HG02884 (cell line): ENCODE results near the gene SPTAN1.
"Not testable (repeated sequence)": the region's sequence is repeated elsewhere in the genome, so short reads cannot be mapped to it uniquely, and the experiment has no call there.

Source experiments
- ATAC-seq: cut with Tn5 transposase; IDR thresholded peaks from one replicate; pipeline ENCODE4 v1.9.1; 2021; ENCODE audit warnings: mild to moderate bottlenecking, moderate library complexity; ENCODE audit not compliant: unreplicated experiment

SPTAN1 gene

GRCh38 chr9:128552153-128552743 lies at the start of gene SPTAN1:
TSS of gene SPTAN1 (plus strand) at chr9:128552587. CDS start at chr9:128566741, 14,154 bp downstream.
- peak; percentile 61 for ATAC-seq

- not testable (repeated sequence) for ATAC-seq
These were observed 49.0 kb upstream of the SPTAN1 start for GRCh38 chr9:128503415-128503825.

GRCh38 chr9:128503870-128504269 lies 48.5 kb upstream of the SPTAN1 start:
- ATAC-seq, result no peak

DNA sequence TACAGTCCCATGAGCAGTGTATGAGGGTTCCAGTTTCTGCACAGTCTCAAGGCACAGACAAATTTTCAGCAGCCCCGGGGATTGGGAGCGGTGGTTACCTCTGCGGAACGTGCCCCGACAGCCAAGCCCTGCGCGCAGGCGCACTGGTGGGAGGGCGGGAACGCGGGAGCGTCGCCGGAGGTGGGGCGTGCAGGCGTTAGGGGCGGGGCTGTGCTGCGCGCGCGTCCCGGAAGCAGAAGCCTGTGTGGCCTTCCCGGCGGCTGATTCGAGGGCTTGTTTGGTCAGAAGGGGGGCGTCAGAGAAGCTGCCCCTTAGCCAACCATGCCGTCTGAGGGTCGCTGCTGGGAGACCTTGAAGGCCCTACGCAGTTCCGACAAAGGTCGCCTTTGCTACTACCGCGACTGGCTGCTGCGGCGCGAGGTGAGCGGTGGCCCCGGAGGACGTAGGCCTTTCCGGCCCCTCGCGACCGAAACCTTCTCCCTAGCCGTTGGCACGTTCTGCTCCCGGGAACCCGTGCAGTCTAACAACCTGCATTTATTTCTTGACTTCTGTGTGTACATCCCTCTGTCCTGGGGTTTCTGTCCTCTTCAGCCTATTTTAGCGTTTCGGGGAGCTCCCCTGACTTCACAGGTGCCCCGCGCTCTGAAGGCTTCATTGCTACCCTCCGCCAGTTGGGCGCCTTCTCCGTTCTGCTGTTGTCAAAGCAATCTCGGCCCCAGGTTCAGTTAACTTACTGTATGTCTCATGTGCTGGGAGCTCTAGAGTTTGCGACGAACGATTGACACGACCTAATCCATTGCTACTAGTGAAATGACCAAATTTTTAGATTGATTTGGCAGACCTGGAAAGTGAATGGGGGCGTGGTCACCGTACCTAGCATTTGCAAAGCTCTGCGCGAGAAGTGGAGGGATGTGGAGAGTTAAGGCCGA lies 47.6 kb upstream of the SPTAN1 start, which contains the start of gene GLE1:
GLE1 (plus strand) TSS at position 235 of the 929 bp plus-strand sequence; CDS start at position 322, 87 bp downstream.
- ATAC-seq, result peak; percentile 77

GRCh38 chr9:128505414-128505765 lies 47.0 kb upstream of the SPTAN1 start:
- ATAC-seq, result no peak

- not testable (repeated sequence) for ATAC-seq
These were observed 46.5 kb upstream of the SPTAN1 start for GRCh38 chr9:128505906-128506305.

DNA sequence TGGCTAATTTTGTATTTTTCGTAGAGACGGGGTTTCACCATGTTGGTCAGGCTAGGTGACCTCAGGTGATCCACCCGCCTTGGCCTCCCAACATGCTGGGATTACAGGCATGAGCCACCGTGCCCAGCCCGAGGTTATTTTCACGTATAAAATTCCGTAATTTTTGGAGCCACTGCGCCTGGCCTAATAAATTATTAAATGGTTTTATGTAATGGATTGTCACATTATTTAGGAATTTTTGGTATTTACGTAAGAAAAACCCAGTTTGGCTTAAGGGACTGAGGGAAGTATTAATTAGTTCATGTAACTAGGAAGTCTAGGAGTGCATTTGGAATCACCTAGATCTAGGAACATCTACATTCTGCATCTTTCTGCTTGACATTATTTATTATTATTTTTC lies 39.6 kb upstream of the SPTAN1 start:
- no peak for ATAC-seq

GRCh38 chr9:128521956-128522355 lies 30.4 kb upstream of the SPTAN1 start:
- no peak for ATAC-seq

DNA sequence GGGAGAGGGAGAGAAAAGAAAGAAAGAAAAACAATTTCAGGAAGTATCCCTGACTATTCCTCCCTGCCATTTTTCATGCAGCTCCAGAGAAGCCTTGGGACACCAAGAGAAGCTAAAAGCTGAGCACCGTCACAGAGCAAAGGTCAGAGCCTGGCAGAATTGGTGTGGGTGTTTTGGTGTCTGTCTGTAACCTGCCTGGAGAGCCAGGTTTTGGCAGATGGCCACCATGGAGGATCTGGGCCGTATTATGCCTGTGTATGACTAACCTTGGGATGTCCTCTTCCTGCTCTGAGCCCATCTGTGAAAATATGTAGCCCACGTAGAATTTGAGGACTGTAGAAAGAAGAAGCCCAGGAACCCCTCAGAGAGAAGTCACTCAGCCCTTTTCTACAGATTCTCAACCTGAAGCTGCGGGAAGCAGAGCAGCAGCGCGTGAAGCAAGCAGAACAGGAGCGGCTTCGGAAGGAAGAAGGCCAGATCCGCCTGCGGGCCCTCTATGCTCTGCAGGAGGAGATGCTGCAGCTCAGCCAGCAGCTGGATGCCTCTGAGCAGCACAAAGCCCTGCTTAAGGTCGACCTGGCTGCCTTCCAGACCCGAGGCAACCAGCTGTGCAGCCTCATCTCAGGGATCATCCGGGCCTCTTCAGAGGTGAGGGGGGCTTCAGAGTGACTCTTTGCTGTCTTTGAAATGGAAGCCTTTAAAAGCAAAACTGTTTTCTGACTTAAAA lies 29.0 kb upstream of the SPTAN1 start:
- ATAC-seq, result no peak

DNA sequence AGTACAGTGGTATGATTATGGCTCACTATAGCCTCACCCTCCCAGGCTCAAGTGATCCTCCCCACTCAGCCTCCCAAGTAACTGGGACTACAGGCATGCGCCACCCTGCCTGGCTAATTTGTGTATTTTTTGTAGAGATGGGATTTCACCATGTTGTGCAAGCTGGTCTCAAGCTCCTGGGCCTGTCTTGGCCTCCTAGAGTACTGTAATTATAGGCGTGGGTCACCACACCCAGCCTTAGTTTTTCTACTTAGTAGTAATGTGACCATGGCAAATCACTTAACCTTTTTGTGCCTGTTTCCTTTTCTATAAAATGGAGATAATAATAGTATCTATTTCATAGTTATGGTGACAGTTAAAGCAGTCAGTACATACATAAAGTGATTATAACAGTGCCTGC lies 25.7 kb upstream of the SPTAN1 start:
- no peak for ATAC-seq

GRCh38 chr9:128528445-128529160 lies 23.8 kb upstream of the SPTAN1 start:
- no peak for ATAC-seq

DNA sequence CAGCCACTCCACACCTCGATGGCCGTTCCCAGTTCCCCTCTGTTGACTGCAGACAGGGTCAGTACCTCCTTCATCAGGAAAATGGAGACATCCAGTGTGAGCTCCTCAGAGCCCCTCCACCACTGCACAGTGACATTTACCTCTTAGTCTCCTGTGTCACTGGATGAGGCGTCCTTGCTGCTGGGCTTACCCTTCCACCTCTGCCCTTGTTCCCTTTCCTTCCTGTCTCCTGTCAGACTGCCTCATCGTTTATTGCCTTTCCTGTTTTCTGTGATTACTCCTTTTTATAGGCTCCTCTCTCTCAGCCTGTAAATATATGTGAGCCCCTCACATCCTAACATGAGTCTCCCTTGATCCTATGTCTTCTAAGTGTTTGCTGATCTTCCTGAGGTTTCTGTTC lies 23.2 kb upstream of the SPTAN1 start:
- ATAC-seq, result no peak

DNA sequence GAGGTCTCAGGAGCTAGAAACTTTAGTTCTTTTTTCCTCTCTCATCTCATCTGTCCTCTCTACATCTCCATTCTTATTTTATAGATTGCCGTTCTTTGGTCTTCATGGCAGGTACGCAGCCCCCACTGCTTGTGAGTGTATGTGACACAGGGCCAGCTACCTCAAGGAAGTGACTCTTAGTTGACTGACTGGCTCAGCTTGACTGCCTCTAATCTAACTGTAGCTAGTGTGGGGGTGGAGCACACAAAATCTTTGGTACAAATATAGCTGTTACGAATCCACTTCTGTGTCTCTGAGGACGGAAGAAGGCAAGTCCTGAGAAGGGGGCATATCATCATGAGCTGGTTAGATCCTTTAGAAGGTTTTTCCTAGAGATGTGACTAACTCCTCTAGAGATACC lies 19.8 kb upstream of the SPTAN1 start:
- ATAC-seq, result no peak

GRCh38 chr9:128540634-128541360 lies 11.6 kb upstream of the SPTAN1 start:
- ATAC-seq, result no peak

DNA sequence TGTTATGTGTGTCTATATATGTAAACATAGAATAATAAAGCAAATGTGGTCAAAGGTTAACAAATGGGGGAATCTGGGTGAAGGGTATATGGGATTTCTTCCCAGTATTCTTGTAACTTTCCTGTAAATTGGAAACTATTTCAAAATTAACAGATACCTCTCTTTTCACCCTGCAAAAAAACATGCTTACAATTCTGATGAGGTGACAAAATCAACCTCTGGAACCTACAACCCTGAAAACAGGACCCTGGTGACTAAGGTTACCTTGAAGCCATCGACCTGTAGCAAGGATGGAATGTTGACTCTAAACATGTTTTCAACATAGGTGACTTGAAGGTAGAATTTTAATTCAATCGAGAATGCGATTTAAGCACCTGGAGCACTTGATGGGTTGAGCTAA lies 5.9 kb upstream of the SPTAN1 start:
- no peak for ATAC-seq

- no peak for ATAC-seq
These were observed 3.5 kb upstream of the SPTAN1 start for GRCh38 chr9:128548876-128549275.

DNA sequence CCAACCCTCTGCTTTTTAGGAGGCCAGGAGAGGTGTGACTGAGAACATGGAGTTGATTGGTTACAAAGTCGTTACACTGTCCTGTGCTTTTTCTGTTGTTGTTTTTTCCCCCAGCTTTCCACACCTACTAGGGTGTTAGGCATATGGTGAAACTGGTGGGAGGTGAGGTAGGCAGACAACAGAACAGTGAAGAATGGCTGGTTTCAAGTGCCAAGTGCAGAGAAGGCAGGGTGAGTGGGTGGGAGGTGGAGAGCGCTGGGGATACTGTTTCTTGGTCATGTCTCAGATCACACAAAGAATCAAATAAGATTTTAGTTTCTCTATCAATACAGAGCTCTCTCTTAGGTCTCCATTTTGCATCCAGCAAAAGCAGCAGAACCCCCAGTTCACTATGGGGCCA lies 2.2 kb upstream of the SPTAN1 start:
- ATAC-seq, result no peak

DNA sequence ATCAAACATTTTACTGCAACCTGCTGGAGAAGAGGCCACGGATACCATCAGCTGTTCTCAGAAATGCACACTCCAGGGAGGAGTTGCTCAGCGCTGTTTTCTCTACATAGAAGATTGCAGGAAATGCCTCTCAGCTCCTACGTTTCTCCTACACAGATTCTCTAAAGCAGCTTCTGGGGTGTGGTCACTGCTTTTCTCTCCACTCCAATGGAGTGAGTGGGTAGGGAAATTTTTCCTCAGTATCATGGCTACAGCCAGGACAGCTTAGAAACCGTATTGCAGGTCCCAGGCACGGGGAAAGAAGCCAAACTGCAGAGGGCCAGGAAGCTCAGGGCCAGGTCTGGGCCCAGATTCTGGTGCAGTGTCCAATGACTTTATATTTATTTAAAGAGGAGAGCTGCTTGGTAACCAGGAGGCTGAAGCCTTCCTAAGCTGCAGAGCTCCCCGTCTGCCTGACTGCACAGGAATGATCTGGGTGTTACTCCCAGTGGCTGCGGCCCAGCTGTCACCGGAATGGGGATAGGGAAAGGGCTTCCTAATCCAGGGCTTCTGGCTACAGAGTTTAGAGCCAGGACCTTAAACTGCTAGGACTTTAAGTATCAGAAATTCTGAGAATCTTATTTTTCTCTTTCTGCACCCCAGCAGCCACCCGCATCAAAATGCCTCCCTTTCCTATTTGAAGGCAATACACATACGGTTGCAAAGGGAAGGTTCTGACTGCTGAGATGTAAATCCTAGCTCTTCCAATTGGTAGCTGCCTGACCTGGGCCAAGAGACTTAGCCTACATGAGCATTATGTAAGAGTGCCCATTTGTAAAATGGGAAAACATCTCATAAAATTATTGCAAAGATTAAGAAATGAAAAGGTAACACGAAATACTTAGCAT lies 1.4 kb upstream of the SPTAN1 start:
- ATAC-seq, result no peak

DNA sequence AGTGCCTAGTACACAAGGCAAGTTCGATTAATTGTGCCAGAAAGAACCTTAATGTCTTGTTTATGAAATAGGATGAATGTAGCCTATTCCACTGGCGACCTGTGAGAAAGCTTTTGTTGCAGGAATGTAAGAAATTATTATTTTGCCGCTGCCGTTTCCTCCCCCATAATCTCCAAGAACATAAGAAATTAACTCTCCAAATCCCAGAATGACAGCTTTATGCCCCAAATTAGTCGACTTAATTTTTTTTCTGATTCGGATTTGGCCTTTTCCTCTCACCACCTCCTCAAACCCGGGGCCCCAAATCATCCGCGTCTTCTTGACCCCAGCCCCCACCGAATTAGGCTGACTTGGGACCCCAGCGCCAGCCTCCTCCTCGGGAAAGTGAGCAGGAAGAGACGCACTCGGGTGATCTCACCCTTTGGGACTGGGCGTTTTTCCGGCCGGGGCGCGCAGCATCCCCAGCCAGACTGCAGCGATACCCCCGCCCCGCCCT lies 682 bp upstream of the SPTAN1 start:
- no peak for ATAC-seq
